GM18502 (cell line): ENCODE data around the gene TXNRD2.

Experiments
- ATAC-seq: cut with Tn5 transposase; IDR thresholded peaks from one replicate; pipeline ENCODE4 v1.9.1; 2021; ENCODE audit warnings: mild to moderate bottlenecking; ENCODE audit not compliant: unreplicated experiment, poor library complexity

The TXNRD2 gene

GRCh38 chr22:19941365-19942082 lies at the start of gene TXNRD2, which contains the start of gene COMT:
TSS of gene TXNRD2 (minus strand) at chr22:19941818. CDS start at chr22:19941803, 15 bp downstream.
TSS of gene COMT (plus strand) at chr22:19941772. CDS start at chr22:19962527, 20,755 bp downstream.
- peak; percentile 58 for ATAC-seq

- no peak for ATAC-seq
These were observed 49.7 kb upstream of the TXNRD2 start for GRCh38 chr22:19991395-19991644.

- ATAC-seq = no peak
These were observed 49.2 kb upstream of the TXNRD2 start for GRCh38 chr22:19990609-19991394.

- no peak for ATAC-seq
These were observed 48.6 kb upstream of the TXNRD2 start for GRCh38 chr22:19990188-19990587.

GRCh38 chr22:19989725-19990067 lies 48.1 kb upstream of the TXNRD2 start:
- no peak for ATAC-seq

GRCh38 chr22:19988965-19989724 lies 47.5 kb upstream of the TXNRD2 start:
- ATAC-seq = no peak

GRCh38 chr22:19988331-19988808 lies 46.8 kb upstream of the TXNRD2 start:
- ATAC-seq = no peak

- ATAC-seq = no peak
These were observed 46.0 kb upstream of the TXNRD2 start for GRCh38 chr22:19987394-19988306.

GRCh38 chr22:19986410-19987341 lies 45.1 kb upstream of the TXNRD2 start:
- ATAC-seq = peak; percentile 74

- no peak for ATAC-seq
These were observed 44.4 kb upstream of the TXNRD2 start for GRCh38 chr22:19986011-19986409.

- ATAC-seq = no peak
These were observed 43.5 kb upstream of the TXNRD2 start for GRCh38 chr22:19984851-19985811.

GRCh38 chr22:19984201-19984753 lies 42.7 kb upstream of the TXNRD2 start:
- no peak for ATAC-seq

GRCh38 chr22:19983741-19984140 lies 42.1 kb upstream of the TXNRD2 start:
- no peak for ATAC-seq

GRCh38 chr22:19982991-19983578 lies 41.5 kb upstream of the TXNRD2 start:
- no peak for ATAC-seq

GRCh38 chr22:19981961-19982920 lies 40.6 kb upstream of the TXNRD2 start:
- no peak for ATAC-seq
